ENCODE results near the gene BICD2.

BICD2 gene

GRCh38 chr9:92737216-92737606 lies 27.4 kb downstream of the BICD2 start:
- in situ Hi-C loops (cut with MboI; ENCODE audit: low sequenced_read_pairs, unreplicated experiment): no loop called here
- TF ChIP-seq CTCF (IDR thresholded peaks at IDR 0.05; ENCODE audit: borderline replicate concordance, control extremely low read depth, extremely low read depth, insufficient read depth, missing control alignments): no peak
- no peak for DNase-seq (ENCODE audit: low spot score)

- TF ChIP-seq CTCF (IDR thresholded peaks at IDR 0.05; ENCODE audit: borderline replicate concordance, control extremely low read depth, extremely low read depth, insufficient read depth, missing control alignments): no peak
- no peak for DNase-seq (ENCODE audit: low spot score)
- in situ Hi-C loops (cut with MboI; ENCODE audit: low sequenced_read_pairs, unreplicated experiment): no loop called here
Measured at GRCh38 chr9:92736563-92737215, 27.9 kb downstream of the BICD2 start.

GRCh38 chr9:92735636-92736562 lies 28.7 kb downstream of the BICD2 start:
- DNase-seq (ENCODE audit: low spot score): no peak
- TF ChIP-seq CTCF (IDR thresholded peaks at IDR 0.05; ENCODE audit: borderline replicate concordance, control extremely low read depth, extremely low read depth, insufficient read depth, missing control alignments): no peak
- in situ Hi-C loops (cut with MboI; ENCODE audit: low sequenced_read_pairs, unreplicated experiment): no loop called here

- in situ Hi-C loops (cut with MboI; ENCODE audit: low sequenced_read_pairs, unreplicated experiment): no loop called here
- DNase-seq (ENCODE audit: low spot score): no peak
- TF ChIP-seq CTCF (IDR thresholded peaks at IDR 0.05; ENCODE audit: borderline replicate concordance, control extremely low read depth, extremely low read depth, insufficient read depth, missing control alignments): no peak
Measured at GRCh38 chr9:92734931-92735635, 29.6 kb downstream of the BICD2 start.

GRCh38 chr9:92730897-92731296 lies 33.7 kb downstream of the BICD2 start:
- in situ Hi-C loops (cut with MboI; ENCODE audit: low sequenced_read_pairs, unreplicated experiment): no loop called here

More at GRCh38 chr9:92730897-92731296, 33.7 kb downstream of the BICD2 start:
- no peak for DNase-seq (ENCODE audit: low spot score)
- TF ChIP-seq CTCF (IDR thresholded peaks at IDR 0.05; ENCODE audit: borderline replicate concordance, control extremely low read depth, extremely low read depth, insufficient read depth, missing control alignments): no peak

Data from GM13976 (cell line).